Measurements from ENCODE around the gene FDXACB1. TPM values are rescaled to one million over a fixed set of nuclear protein-coding genes. Genes with fewer than 3 reads are reported as not detected.
A peak's percentile ranks its signal among the peaks of the same experiment; 100 is the strongest.

FDXACB1 gene
- total and polyA plus RNA-seq, 8 donors = 1.7 to 5.5 (median 4.5) TPM

DNA sequence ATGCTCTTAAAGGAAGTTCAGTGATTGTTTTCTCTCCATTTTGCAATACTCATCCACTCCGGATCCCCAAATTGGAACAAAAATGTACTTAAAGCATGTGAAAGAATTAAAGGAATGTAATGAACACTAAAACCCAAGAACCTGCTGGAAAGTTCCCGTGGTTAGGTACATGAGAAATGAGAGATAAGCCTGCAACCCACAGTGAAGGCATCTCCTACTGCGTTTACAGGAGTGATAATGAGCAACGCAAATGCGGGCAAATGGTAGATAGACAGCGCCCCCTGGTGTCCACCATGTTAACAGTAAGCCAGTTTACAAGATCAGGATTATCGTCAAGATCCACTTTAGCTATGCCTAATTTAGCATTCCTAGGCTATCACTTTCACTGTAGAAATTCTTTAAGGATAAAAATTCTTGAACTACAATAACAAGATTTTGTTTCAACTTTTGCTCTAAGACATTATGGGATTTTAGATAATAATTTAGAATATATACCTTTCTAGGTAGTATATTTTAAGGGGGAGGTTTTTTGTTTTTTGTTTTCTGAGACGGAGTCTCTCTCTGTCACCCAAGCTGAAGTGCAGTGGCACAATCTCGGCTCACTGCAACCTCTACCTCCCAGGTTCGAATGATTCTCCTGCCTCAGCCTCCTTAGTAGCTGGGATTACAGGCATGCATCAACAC, 37.5 kb downstream of the FDXACB1 start:
- peaks cover 0 to 40% of the 10 kb centered on the region in 2 donors for H3K36me3 ChIP-seq
- H3K27me3 ChIP-seq = no peaks in the 10 kb centered on the region
- peaks cover 0 to 47% of the 10 kb centered on the region in 2 donors for H3K4me1 ChIP-seq
- TF ChIP-seq, protein P1, sequence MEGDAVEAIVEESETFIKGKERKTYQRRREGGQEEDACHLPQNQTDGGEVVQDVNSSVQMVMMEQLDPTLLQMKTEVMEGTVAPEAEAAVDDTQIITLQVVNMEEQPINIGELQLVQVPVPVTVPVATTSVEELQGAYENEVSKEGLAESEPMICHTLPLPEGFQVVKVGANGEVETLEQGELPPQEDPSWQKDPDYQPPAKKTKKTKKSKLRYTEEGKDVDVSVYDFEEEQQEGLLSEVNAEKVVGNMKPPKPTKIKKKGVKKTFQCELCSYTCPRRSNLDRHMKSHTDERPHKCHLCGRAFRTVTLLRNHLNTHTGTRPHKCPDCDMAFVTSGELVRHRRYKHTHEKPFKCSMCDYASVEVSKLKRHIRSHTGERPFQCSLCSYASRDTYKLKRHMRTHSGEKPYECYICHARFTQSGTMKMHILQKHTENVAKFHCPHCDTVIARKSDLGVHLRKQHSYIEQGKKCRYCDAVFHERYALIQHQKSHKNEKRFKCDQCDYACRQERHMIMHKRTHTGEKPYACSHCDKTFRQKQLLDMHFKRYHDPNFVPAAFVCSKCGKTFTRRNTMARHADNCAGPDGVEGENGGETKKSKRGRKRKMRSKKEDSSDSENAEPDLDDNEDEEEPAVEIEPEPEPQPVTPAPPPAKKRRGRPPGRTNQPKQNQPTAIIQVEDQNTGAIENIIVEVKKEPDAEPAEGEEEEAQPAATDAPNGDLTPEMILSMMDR (IDR thresholded peaks at IDR 0.05) = peak; percentile 84 to 89
- no peak overlapping the region for H3K4me3 ChIP-seq
- ATAC-seq (peak; percentile 96), DNase-seq (peak in 3 of 4 donors; percentile 79 to 87 (median 87))
- H3K9me3 ChIP-seq = no peaks in the 10 kb centered on the region
- intact Hi-C loops (cut with DNase I) = loop anchor here in 1 of 2 donors (10.0 kb wide), 1 partner anchor 257 kb away; no protein-coding TSS in a partner anchor
- peak overlapping the region; percentile 21 to 53 for H3K27ac ChIP-seq

DNA sequence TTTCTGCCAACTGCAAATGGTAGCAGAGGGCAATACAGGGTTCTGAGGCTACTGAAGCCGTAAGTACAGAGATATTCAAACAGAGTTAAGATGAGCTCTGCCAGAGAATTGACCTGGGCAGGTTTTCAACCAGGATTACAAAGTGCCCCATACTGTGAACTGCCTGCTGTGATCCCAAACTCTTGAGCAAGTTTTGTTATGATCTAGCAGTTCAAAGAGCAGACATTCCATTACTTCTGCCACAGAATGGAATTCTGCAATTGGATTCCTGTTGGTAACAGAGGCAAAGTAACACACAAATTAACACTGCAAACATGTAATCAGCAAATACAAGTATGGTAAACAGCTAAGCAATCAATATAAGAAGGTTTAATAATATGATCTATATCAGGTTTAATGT, 38.8 kb downstream of the FDXACB1 start:
- Histone ChIP-seq H3K4me1 (peaks cover 0 to 33% of the 10 kb centered on the region in 2 donors), H3K4me3 (no peak overlapping the region), H3K27ac (peak overlapping the region in 1 of 2 donors; percentile 21), H3K36me3 (peaks cover 0 to 43% of the 10 kb centered on the region in 2 donors), H3K27me3 (no peaks in the 10 kb centered on the region), H3K9me3 (no peaks in the 10 kb centered on the region)
- DNase-seq (no peak), ATAC-seq (peak; percentile 8)
- TF ChIP-seq, protein P1 (IDR thresholded peaks at IDR 0.05) = no peak
- intact Hi-C loops (cut with DNase I) = loop anchor here in 1 of 2 donors (10.0 kb wide), 1 partner anchor 255 kb away; no protein-coding TSS in a partner anchor

DNA sequence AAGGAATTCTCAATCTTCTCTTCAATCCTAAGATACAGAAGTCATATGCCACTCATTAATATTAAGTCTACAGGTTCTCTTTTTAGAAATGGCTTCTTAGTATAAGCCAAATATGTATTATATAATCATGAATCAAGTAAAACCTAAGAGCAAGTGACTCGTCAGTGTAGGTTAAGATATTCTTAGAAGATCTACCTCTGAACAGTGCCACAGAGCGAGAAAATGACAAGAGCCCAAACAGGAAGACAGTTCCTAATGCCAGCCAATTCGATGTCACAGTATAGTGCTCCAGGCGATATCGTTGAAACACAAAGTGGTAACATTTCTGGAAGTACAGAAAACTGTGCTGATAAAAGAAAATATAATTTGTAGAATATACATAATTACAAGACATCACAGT, 40.9 kb downstream of the FDXACB1 start:
- TF ChIP-seq, protein P1 (IDR thresholded peaks at IDR 0.05) = no peak
- DNase-seq (no peak), ATAC-seq (no peak)
- Histone ChIP-seq H3K36me3 (peaks cover 0 to 36% of the 10 kb centered on the region in 2 donors), H3K4me1 (peaks cover 0 to 15% of the 10 kb centered on the region in 2 donors), H3K4me3 (no peak overlapping the region), H3K27ac (no peak overlapping the region), H3K9me3 (no peaks in the 10 kb centered on the region), H3K27me3 (no peaks in the 10 kb centered on the region)
- intact Hi-C loops (cut with DNase I) = loop anchor here in 1 of 2 donors (10.0 kb wide), 1 partner anchor 63 kb away; no protein-coding TSS in a partner anchor

DNA sequence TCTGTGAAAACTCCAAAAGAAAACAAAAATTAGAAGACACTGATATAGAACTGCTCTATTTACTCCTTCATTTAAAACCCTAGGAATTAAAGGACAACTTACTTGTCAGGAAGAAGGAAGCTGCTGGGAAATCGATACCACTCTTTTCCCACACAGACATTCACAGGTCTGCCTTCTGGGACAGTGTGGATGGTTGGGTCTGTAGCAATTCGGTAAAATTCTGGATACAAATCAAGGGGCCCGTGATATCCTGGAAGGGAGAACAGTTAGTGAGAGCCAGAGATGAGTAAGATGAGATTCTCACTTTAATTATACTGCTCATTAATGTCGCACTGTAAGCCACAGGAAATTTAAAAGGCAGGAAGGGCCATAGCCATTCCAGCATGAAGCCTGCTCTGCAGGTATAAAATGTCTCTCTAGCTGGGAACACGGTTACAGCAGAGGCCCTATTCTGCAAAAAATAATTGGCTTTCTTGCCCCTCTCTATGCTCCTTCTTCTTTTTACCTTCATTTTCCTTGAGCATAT, 41.5 kb downstream of the FDXACB1 start:
- no peaks in the 10 kb centered on the region for H3K9me3 ChIP-seq
- intact Hi-C loops (cut with DNase I) = loop anchor here in 1 of 2 donors (10.0 kb wide), 1 partner anchor 63 kb away; no protein-coding TSS in a partner anchor
- no peaks in the 10 kb centered on the region for H3K27me3 ChIP-seq
- H3K4me1 ChIP-seq = peaks cover 0 to 15% of the 10 kb centered on the region in 2 donors
- H3K4me3 ChIP-seq = no peak overlapping the region
- DNase-seq = no peak
- no peak for ATAC-seq
- no peak overlapping the region for H3K27ac ChIP-seq
- peaks cover 0 to 40% of the 10 kb centered on the region in 2 donors for H3K36me3 ChIP-seq
- TF ChIP-seq, protein P1 (IDR thresholded peaks at IDR 0.05) = no peak

DNA sequence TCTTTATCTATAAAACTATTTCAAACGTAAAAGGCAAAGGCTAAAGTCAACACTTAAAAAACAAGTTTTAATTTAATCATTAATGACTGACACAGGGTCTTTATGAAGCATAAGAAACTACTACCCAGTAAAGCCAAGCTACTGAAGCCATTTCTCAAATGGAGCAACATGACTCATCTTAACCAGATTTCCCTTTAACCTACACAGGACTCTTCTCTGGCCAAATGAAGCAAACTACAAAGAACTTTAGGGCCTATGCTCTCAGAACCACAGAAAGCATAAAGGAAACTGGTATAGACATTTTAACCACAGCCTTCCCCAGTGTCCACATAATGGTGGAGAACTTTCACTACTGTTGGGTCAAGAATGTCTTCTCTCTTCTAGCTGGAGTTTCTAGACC, 42.2 kb downstream of the FDXACB1 start:
- ATAC-seq (peak; percentile 16), DNase-seq (no peak)
- peaks cover 0 to 12% of the 10 kb centered on the region in 2 donors for H3K4me1 ChIP-seq
- no peaks in the 10 kb centered on the region for H3K27me3 ChIP-seq
- H3K27ac ChIP-seq = no peak overlapping the region
- no peak overlapping the region for H3K4me3 ChIP-seq
- no peaks in the 10 kb centered on the region for H3K9me3 ChIP-seq
- TF ChIP-seq, protein P1 (IDR thresholded peaks at IDR 0.05) = no peak
- intact Hi-C loops (cut with DNase I) = loop anchor here in 1 of 2 donors (10.0 kb wide), 1 partner anchor 62 kb away; no protein-coding TSS in a partner anchor
- H3K36me3 ChIP-seq = peaks cover 0 to 40% of the 10 kb centered on the region in 2 donors
